ENCODE results near the gene TCF12. TPM values are rescaled to one million over a fixed set of nuclear protein-coding genes. Genes with fewer than 3 reads are reported as not detected.
A peak's percentile ranks its signal among the peaks of the same experiment; 100 is the strongest.

Gene TCF12
- total RNA-seq, 1 experiment from 2014 or later, result 76.7 TPM

DNA sequence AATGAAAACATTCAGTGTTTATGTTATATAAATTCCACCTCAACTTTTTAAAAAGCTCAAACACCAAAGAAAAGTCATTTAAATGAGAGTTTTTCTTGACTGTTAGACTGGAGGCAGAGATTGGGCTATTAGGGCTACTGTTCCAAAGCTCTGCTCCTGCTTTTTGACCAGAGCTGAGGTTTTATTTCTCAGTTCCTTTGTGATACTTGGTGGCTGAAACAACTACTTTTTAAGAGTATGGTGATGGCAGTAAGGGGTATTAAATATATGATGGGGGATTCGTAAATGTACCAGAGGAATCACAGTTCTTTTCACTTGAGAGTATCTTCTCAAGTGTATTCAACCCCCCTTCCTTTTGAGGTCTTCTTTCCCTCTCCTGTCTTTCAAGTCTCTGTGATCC is 271.8 kb downstream of the TCF12 start:
- Histone ChIP-seq H3K79me2 (ENCODE audit: insufficient read depth, low read length) (no peaks in the 10 kb centered on the region), H2AFZ (ENCODE audit: low read length) (no peak overlapping the region), H3K14ac (ENCODE audit: insufficient read depth, low read length) (no peak overlapping the region), H2BK120ac (ENCODE audit: low read depth, low read length, poor library complexity, severe bottlenecking) (no peak overlapping the region), H2BK20ac (ENCODE audit: low read depth, low read length, poor library complexity, severe bottlenecking) (no peak overlapping the region), H3K56ac (ENCODE audit: insufficient read length, low read depth, low read length) (no peak overlapping the region), H3K9ac (ENCODE audit: extremely low read depth, insufficient read length, low read length) (no peak overlapping the region), H2BK5ac (ENCODE audit: insufficient read length, low read length) (no peak overlapping the region), H3K23ac (ENCODE audit: insufficient read length, low read depth, low read length) (no peak overlapping the region), H4K20me1 (ENCODE audit: control insufficient read depth, insufficient read depth, insufficient read length) (no peaks in the 10 kb centered on the region), H3K4ac (ENCODE audit: low read depth, low read length) (no peak overlapping the region), H3K4me2 (ENCODE audit: insufficient read depth, insufficient read length, low read length) (no peak overlapping the region), H3K18ac (ENCODE audit: insufficient read length, low read depth, low read length) (no peak overlapping the region), H3K9me3 (ENCODE audit: control insufficient read depth, low read depth, low read length) (no peaks in the 10 kb centered on the region), H3K23me2 (ENCODE audit: insufficient read length, low read depth, low read length, poor library complexity, severe bottlenecking) (no peaks in the 10 kb centered on the region), H4K91ac (ENCODE audit: insufficient read length, low read depth, low read length) (no peak overlapping the region), H3K27ac (ENCODE audit: insufficient read length, low read depth, low read length) (no peak overlapping the region), H2AK5ac (ENCODE audit: insufficient read length, low read length) (no peak overlapping the region), H2BK12ac (ENCODE audit: insufficient read length, low read depth, low read length) (no peak overlapping the region), H3K27me3 (ENCODE audit: insufficient read depth, low read length) (no peaks in the 10 kb centered on the region), H4K5ac (ENCODE audit: insufficient read length, low read depth, low read length) (no peak overlapping the region), H4K8ac (replicated peaks; ENCODE audit: insufficient read length, low read depth, low read length) (no peak overlapping the region), H3T11ph (ENCODE audit: low read length) (no peak overlapping the region), H2BK15ac (ENCODE audit: low read depth, low read length) (no peak overlapping the region), H3K79me1 (ENCODE audit: insufficient read depth, low read depth, low read length, poor library complexity, severe bottlenecking) (no peaks in the 10 kb centered on the region), H3K4me1 (ENCODE audit: insufficient read depth, low read length) (no peaks in the 10 kb centered on the region; the same call in 1 of the 2 replicates)
- peaks cover 16 to 41% (median 30%) of the 10 kb centered on the region in 3 experiments; a peak in 6 of 7 replicates for H3K36me3 Mint-ChIP-seq (ENCODE audit: insufficient read depth in 1 of 3, low read depth in 3 of 3)
- H3K9me3 Mint-ChIP-seq, result no peaks in the 10 kb centered on the region
- H3K4me3 Mint-ChIP-seq, result no peak overlapping the region
- H3K27me3 Mint-ChIP-seq (ENCODE audit: low read depth), result no peaks in the 10 kb centered on the region
- no CpG with 5 or more reads among the region's 1 CpG for WGBS (ENCODE audit: extremely low coverage, insufficient read length, low lambda C conversion rate)
- TF ChIP-seq, protein P1, sequence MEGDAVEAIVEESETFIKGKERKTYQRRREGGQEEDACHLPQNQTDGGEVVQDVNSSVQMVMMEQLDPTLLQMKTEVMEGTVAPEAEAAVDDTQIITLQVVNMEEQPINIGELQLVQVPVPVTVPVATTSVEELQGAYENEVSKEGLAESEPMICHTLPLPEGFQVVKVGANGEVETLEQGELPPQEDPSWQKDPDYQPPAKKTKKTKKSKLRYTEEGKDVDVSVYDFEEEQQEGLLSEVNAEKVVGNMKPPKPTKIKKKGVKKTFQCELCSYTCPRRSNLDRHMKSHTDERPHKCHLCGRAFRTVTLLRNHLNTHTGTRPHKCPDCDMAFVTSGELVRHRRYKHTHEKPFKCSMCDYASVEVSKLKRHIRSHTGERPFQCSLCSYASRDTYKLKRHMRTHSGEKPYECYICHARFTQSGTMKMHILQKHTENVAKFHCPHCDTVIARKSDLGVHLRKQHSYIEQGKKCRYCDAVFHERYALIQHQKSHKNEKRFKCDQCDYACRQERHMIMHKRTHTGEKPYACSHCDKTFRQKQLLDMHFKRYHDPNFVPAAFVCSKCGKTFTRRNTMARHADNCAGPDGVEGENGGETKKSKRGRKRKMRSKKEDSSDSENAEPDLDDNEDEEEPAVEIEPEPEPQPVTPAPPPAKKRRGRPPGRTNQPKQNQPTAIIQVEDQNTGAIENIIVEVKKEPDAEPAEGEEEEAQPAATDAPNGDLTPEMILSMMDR (conservative IDR thresholded peaks at IDR 0.05), result no peak
- H3K4me1 Mint-ChIP-seq, result peaks cover 2 to 12% of the 10 kb centered on the region in 2 experiments
- peak overlapping the region in 1 of 3 experiments; percentile 56; a peak in 3 of 7 replicates for H3K27ac Mint-ChIP-seq
- DNase-seq, result no peak

Data from H9 (cell line).